Heart right ventricle (tissue), 16 donors: Measurements from ENCODE around the gene SLC17A5. TPM values are rescaled to one million over a fixed set of nuclear protein-coding genes. Genes with fewer than 3 reads are reported as not detected.

Source experiments
- ATAC-seq, 8 donors: fragments of 200-7000 bp; cut with Tn5 transposase; one replicate each; pipeline ENCODE4 v1.9.1; 2020; ENCODE audit warnings: mild to moderate bottlenecking in 8 of 8, moderate library complexity in 8 of 8, moderate number of reproducible peaks in 1 of 8
- DNase-seq, 2 donors: peaks; one replicate each; pipeline ENCODE4 v3.0.0-alpha.2; 2020
- H3K27ac ChIP-seq, 10 donors: fragments of 200-600 bp; sonication (generic) in 2 of 10; one replicate each; pipeline versions ENCODE4 v1.5.0 to v1.8.0; 2020 to 2022; ENCODE audit warnings: mild to moderate bottlenecking in 3 of 10
- H3K27me3 ChIP-seq, 7 donors: fragments of 200-600 bp; one replicate each; pipeline ENCODE4 v1.8.0; 2021 to 2022; ENCODE audit warnings: mild to moderate bottlenecking in 2 of 7
- H3K36me3 ChIP-seq, 9 donors: fragments of 200-600 bp; sonication (generic) in 1 of 9; one replicate each; pipeline versions ENCODE4 v1.5.0 to v1.8.0; 2020 to 2022; ENCODE audit warnings: mild to moderate bottlenecking in 2 of 9
- H3K4me1 ChIP-seq, 9 donors: fragments of 200-600 bp; sonication (generic) in 1 of 9; one replicate each; pipeline versions ENCODE4 v1.5.0 to v1.8.0; 2020 to 2022; ENCODE audit warnings: mild to moderate bottlenecking in 4 of 9
- H3K4me3 ChIP-seq, 10 donors: fragments of 200-600 bp; sonication (generic) in 2 of 10; one replicate each; pipeline versions ENCODE4 v1.5.0 to v1.8.0; 2020 to 2022; ENCODE audit warnings: mild to moderate bottlenecking in 7 of 10, moderate library complexity in 2 of 10
- H3K9me3 ChIP-seq, 11 donors: fragments of 200-600 bp in 10 of 11; sonication (generic) in 2 of 11; one replicate each; pipeline versions ENCODE4 v1.5.0 to v1.8.0; 2013 to 2022; ENCODE audit warnings: mild to moderate bottlenecking in 2 of 11, control low read depth in 1 of 11, moderate library complexity in 1 of 11
- WGBS, 2 donors: extraction: QIAGEN DNeasy Blood & Tissue Kit; methylation state at CpG; one replicate each; pipeline ENCODE4 v1.1.7; 2013; ENCODE audit warnings: inconsistent platforms in 1 of 2; 5-methylcytosine and 5-hydroxymethylcytosine counted together
- intact Hi-C, 10 donors: fragments of 100-400 bp; cut with DNase I; formaldehyde crosslinking; loops; one replicate each; pipeline versions ENCODE4 v1.11.1 to v1.14.2; 2022
- polyA plus RNA-seq, 2 donors: library from polyadenylated mRNA; stranded (reverse); fragments of 200-250 nt; gene quantifications; one replicate each; pipeline ENCODE4 v1.2.3, GENCODE V29; 2013
- total RNA-seq, 10 donors: library from RNA; stranded (reverse); fragmentation: NEBNext Ultra II Directional in 3 of 10; extraction: Animal tissue kit (Norgen Biotek cat#: 25700) in 3 of 10; gene quantifications; one replicate each; pipeline versions ENCODE4 v1.2.1 to v1.2.4, GENCODE V29; 2021 to 2023
- TF ChIP-seq, protein P1 (sequence below), 9 donors: fragments of 200-600 bp; sonication (generic) in 2 of 9; IDR thresholded peaks; one replicate each; pipeline versions ENCODE4 v1.5.0 to v1.8.0; 2021 to 2022; ENCODE audit warnings: antibody characterized with exemption in 9 of 9, mild to moderate bottlenecking in 5 of 9, moderate library complexity in 1 of 9
- donor health status: Arrhythmogenic right ventricular cardiomyopathy.
- donor health status: ischemic (EF 13 %, LVEDD 7.1; RV severe dilation, severe dysfunction).
- donor health status: healthy with polysubstance abuse.
- donor health status: DM: no; HTN: yes; CAD: no.
- donor health status: DM: no; HTN: no; CAD: no.
- donor health status: ischemic (EF 25% LVEDD 6.9; RV normal size, moderate dysfunction).
- donor health status: ischemic (EF 25% LVEDD 5.7; RV mildly dilated, moderate dysfunction).
- donor health status: healthy.
- donor health status: DM: yes; HTN: yes; CAD: no.
- donor health status: Ischemic cardiomyopathy.
- donor health status: ischemic (EF 35%, LVEDD 5.7; RV mildly dilated, moderate dysfunction).
- donor health status: nonischemic (EF 11% LVEDD 7.7; RV severe dilation, severe dysfunction).
- donor health status: DM: yes; HTN: yes; CAD: no.
- donor health status: PGD.
- donor health status: ischemic (EF 29% LVEDD 5.4; RV normal size, mild dysfunction).
- donor health status: nonischemic (EF 23%, LVEDD 6.1; RV moderate dilation, normal function).

Gene SLC17A5
- total and polyA plus RNA-seq, 12 donors = 1.9 to 7.6 (median 4.7) TPM

DNA sequence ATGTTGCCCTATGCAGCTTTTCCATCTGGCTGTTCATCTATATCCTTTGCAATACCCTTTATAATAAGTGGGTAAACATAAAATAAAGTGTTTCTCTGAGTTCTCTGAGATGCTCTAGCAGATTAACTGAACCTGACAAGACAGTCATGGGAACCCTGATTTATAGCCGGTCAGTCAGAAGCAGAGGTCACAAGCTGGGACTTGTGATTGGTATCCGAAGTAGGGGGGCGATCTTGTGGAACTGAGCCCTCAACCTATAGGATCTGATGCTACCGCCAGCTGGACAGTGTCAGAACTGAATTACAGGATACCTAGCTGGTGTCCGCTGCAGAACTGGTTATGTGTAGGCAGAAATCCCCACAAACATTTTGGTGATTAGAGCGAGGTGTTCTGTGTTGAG lies 39.0 kb downstream of the SLC17A5 start:
- no peak for DNase-seq
- no peaks in the 10 kb centered on the region for H3K9me3 ChIP-seq
- 86 to 90% methylated on average over 6 of the region's 6 CpGs for WGBS, 2 donors
- H3K36me3 ChIP-seq = peaks cover 0 to 94% (median 28%) of the 10 kb centered on the region in 9 donors
- intact Hi-C loops = loop anchor here in 2 of 10 donors (5.0 kb wide), 2 partner anchors 98 to 103 kb away; no protein-coding TSS in a partner anchor
- ATAC-seq = no peak
- no peak overlapping the region for H3K27ac ChIP-seq
- no peak overlapping the region for H3K4me3 ChIP-seq
- H3K4me1 ChIP-seq = peaks cover 0 to 8% (median 0%) of the 10 kb centered on the region in 9 donors
- TF ChIP-seq, protein P1, sequence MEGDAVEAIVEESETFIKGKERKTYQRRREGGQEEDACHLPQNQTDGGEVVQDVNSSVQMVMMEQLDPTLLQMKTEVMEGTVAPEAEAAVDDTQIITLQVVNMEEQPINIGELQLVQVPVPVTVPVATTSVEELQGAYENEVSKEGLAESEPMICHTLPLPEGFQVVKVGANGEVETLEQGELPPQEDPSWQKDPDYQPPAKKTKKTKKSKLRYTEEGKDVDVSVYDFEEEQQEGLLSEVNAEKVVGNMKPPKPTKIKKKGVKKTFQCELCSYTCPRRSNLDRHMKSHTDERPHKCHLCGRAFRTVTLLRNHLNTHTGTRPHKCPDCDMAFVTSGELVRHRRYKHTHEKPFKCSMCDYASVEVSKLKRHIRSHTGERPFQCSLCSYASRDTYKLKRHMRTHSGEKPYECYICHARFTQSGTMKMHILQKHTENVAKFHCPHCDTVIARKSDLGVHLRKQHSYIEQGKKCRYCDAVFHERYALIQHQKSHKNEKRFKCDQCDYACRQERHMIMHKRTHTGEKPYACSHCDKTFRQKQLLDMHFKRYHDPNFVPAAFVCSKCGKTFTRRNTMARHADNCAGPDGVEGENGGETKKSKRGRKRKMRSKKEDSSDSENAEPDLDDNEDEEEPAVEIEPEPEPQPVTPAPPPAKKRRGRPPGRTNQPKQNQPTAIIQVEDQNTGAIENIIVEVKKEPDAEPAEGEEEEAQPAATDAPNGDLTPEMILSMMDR (IDR thresholded peaks at IDR 0.05) = no peak
- H3K27me3 ChIP-seq = no peaks in the 10 kb centered on the region

DNA sequence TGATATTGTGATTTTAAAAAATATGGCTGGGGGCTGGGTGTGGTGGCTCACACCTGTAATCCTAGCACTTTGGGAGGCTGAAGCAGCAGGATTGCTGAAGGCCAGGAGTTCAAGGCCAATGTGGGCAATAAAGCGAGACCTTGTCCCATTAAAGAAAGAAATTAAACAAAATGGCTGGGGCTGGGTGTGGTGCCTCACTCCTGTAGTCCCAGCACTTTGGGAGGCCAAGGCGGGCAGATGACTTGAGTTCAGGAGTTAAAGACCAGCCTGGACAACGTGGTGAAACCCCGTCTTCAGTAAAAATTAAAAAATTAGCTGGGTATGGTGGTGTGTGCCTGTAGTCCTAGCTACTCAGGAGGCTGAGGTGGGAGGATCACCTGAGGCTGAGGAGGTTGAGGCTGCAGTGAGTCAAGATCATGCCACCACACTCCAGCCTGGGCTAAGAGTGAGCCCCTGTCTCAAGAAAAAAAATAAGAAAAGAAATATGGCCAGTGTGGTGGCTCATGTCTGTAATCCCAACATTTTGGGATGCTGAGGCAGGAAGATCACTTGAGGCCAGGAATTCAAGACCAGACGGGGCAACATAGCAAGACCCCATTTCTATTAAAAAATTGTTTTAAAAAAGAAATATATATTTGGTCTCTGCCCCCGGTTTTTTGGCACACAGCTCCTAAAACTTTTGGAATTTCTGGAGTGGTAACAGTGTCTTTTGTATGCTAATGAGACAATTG lies 39.8 kb downstream of the SLC17A5 start:
- no peak overlapping the region for H3K4me3 ChIP-seq
- TF ChIP-seq, protein P1 (IDR thresholded peaks at IDR 0.05) = no peak
- WGBS, 2 donors = 77 to 97% methylated on average over 6 of the region's 6 CpGs
- intact Hi-C loops = loop anchor here in 2 of 10 donors (5.0 kb wide), 2 partner anchors 97 to 102 kb away; no protein-coding TSS in a partner anchor
- DNase-seq (no peak), ATAC-seq (no peak)
- H3K27me3 ChIP-seq = no peaks in the 10 kb centered on the region
- H3K4me1 ChIP-seq = peaks cover 0 to 8% (median 0%) of the 10 kb centered on the region in 9 donors
- H3K27ac ChIP-seq = no peak overlapping the region
- peaks cover 0 to 97% (median 28%) of the 10 kb centered on the region in 9 donors for H3K36me3 ChIP-seq
- no peaks in the 10 kb centered on the region for H3K9me3 ChIP-seq

DNA sequence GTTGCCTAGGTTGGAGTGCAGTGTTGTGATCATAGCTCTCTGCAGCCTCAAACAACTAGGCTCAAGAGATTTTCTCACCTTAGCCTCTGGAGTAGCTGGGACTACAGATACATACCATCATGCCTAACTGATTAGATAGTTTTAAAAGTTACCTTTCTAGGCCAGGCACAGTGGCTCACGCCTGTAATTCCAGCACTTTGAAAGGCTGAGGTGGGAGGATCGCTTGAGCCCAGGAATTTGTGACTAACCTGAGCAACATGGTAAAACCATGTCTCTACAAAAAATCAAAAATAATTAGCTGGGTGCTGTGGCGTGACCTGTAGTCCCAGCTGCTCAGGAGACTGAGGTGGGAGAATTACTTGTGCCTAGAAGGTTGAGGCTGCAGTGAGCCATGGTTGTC lies 41.2 kb downstream of the SLC17A5 start:
- intact Hi-C loops = loop anchor here in 2 of 10 donors (5.0 kb wide), 2 partner anchors 95 to 100 kb away; no protein-coding TSS in a partner anchor
- no peaks in the 10 kb centered on the region for H3K9me3 ChIP-seq
- TF ChIP-seq, protein P1 (IDR thresholded peaks at IDR 0.05) = no peak
- 86 to 90% methylated on average over 3 of the region's 3 CpGs for WGBS, 2 donors
- H3K27me3 ChIP-seq = no peaks in the 10 kb centered on the region
- H3K4me3 ChIP-seq = no peak overlapping the region
- DNase-seq (no peak), ATAC-seq (no peak)
- peaks cover 0 to 8% (median 0%) of the 10 kb centered on the region in 9 donors for H3K4me1 ChIP-seq
- peaks cover 0 to 97% (median 37%) of the 10 kb centered on the region in 9 donors for H3K36me3 ChIP-seq
- no peak overlapping the region for H3K27ac ChIP-seq

DNA sequence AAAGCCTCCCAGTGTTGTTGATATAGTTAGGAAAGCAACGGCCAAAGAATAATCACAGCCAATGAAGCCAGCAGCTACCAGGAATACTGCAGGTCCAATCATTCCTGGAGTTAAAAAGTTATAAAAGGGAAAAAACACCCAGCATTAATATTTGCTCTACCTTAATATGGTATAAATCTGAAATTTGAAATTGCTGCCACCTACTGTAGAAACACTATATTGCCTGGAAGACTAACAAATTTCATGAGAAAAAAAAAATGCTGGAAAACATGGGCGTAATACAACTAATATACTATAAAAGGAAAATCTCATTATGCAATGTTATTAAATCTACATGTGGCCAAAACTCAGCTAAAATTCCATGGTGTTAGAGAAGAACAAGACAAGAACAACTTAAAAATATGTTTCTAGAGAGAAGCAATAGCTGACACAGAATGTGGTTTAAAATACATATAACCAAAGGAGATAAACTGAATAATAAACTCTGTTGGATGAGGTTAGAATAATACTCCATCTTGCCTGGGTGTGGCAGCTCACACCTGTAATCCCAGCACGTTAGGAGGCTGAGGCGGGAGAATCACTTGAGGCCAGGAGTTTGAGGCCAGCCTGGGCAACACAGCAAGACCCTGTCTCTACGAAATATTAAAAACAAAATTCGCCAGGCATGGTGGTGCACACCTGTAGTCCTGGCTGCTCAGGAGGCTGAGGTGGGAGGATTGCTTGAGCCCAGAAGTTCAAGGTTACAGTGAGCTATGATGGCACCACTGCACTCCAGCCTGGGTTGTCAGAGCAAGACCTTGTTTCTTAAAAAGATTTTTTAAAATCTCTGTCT lies 43.1 kb downstream of the SLC17A5 start:
- no peak for DNase-seq
- ATAC-seq = peak in 7 of 8 donors; percentile 42 to 67 (median 46)
- 70 to 79% methylated on average over 6 of the region's 6 CpGs for WGBS, 2 donors
- TF ChIP-seq, protein P1 (IDR thresholded peaks at IDR 0.05) = peak; percentile 50 to 82 (median 72)
- Histone ChIP-seq H3K9me3 (no peaks in the 10 kb centered on the region), H3K27me3 (no peaks in the 10 kb centered on the region), H3K36me3 (peaks cover 0 to 97% (median 42%) of the 10 kb centered on the region in 9 donors), H3K4me1 (peaks cover 0 to 8% (median 0%) of the 10 kb centered on the region in 9 donors), H3K4me3 (no peak overlapping the region), H3K27ac (no peak overlapping the region)
- intact Hi-C loops = loop anchor here in 9 of 10 donors (1.0 to 5.0 kb wide), 7 partner anchors 30 to 98 kb away; no protein-coding TSS in a partner anchor
